ENCODE measurements around the gene EHMT1. TPM values are rescaled to one million over a fixed set of nuclear protein-coding genes. Genes with fewer than 3 reads are reported as not detected.

The EHMT1 gene
- total and polyA plus RNA-seq, 9 of the 15 experiments (the other 6 are each of a cell fraction or from before 2014, with no cell fraction given), result 2.2 to 76.0 (median 36.4) TPM

GRCh38 chr9:137578518-137579258 lies 40.1 kb upstream of the EHMT1 start, which contains the start of gene DPH7 (continued):
- TF ChIP-seq RNF219 (CRISPR knock-in tag; IDR thresholded peaks at IDR 0.05), result no peak
- TF ChIP-seq, protein P1, sequence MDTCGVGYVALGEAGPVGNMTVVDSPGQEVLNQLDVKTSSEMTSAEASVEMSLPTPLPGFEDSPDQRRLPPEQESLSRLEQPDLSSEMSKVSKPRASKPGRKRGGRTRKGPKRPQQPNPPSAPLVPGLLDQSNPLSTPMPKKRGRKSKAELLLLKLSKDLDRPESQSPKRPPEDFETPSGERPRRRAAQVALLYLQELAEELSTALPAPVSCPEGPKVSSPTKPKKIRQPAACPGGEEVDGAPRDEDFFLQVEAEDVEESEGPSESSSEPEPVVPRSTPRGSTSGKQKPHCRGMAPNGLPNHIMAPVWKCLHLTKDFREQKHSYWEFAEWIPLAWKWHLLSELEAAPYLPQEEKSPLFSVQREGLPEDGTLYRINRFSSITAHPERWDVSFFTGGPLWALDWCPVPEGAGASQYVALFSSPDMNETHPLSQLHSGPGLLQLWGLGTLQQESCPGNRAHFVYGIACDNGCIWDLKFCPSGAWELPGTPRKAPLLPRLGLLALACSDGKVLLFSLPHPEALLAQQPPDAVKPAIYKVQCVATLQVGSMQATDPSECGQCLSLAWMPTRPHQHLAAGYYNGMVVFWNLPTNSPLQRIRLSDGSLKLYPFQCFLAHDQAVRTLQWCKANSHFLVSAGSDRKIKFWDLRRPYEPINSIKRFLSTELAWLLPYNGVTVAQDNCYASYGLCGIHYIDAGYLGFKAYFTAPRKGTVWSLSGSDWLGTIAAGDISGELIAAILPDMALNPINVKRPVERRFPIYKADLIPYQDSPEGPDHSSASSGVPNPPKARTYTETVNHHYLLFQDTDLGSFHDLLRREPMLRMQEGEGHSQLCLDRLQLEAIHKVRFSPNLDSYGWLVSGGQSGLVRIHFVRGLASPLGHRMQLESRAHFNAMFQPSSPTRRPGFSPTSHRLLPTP (IDR thresholded peaks at IDR 0.05; ENCODE audit: borderline replicate concordance, extremely low read depth, insufficient read length), result no peak
- TF ChIP-seq ZKSCAN8 (CRISPR knock-in tag; IDR thresholded peaks at IDR 0.05), result no peak
- no peak for TF ChIP-seq MCM2 (IDR thresholded peaks at IDR 0.05; ENCODE audit: low read depth)
- no peak for TF ChIP-seq POU5F1 (IDR thresholded peaks at IDR 0.05; ENCODE audit: borderline replicate concordance, low read depth, low read length, partially characterized antibody)
- TF ChIP-seq ZNF785 (CRISPR knock-in tag; IDR thresholded peaks at IDR 0.05), result no peak
- TF ChIP-seq PML (IDR thresholded peaks at IDR 0.05; ENCODE audit: low read length), result peak; percentile 55
- TF ChIP-seq ZBED1 (IDR thresholded peaks at IDR 0.05), result no peak
- TF ChIP-seq, protein P2, sequence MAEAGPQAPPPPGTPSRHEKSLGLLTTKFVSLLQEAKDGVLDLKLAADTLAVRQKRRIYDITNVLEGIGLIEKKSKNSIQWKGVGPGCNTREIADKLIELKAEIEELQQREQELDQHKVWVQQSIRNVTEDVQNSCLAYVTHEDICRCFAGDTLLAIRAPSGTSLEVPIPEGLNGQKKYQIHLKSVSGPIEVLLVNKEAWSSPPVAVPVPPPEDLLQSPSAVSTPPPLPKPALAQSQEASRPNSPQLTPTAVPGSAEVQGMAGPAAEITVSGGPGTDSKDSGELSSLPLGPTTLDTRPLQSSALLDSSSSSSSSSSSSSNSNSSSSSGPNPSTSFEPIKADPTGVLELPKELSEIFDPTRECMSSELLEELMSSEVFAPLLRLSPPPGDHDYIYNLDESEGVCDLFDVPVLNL (CRISPR knock-in tag; IDR thresholded peaks at IDR 0.05; ENCODE audit: low read depth), result no peak
- TF ChIP-seq GABPB1 (CRISPR knock-in tag; IDR thresholded peaks at IDR 0.05), result peak; percentile 97
- no peak for TF ChIP-seq MECOM (CRISPR knock-in tag; IDR thresholded peaks at IDR 0.05)
- TF ChIP-seq SOX6 (IDR thresholded peaks at IDR 0.05), result peak; percentile 56; the same call in 1 of the 2 replicates
- TF ChIP-seq, protein P3, sequence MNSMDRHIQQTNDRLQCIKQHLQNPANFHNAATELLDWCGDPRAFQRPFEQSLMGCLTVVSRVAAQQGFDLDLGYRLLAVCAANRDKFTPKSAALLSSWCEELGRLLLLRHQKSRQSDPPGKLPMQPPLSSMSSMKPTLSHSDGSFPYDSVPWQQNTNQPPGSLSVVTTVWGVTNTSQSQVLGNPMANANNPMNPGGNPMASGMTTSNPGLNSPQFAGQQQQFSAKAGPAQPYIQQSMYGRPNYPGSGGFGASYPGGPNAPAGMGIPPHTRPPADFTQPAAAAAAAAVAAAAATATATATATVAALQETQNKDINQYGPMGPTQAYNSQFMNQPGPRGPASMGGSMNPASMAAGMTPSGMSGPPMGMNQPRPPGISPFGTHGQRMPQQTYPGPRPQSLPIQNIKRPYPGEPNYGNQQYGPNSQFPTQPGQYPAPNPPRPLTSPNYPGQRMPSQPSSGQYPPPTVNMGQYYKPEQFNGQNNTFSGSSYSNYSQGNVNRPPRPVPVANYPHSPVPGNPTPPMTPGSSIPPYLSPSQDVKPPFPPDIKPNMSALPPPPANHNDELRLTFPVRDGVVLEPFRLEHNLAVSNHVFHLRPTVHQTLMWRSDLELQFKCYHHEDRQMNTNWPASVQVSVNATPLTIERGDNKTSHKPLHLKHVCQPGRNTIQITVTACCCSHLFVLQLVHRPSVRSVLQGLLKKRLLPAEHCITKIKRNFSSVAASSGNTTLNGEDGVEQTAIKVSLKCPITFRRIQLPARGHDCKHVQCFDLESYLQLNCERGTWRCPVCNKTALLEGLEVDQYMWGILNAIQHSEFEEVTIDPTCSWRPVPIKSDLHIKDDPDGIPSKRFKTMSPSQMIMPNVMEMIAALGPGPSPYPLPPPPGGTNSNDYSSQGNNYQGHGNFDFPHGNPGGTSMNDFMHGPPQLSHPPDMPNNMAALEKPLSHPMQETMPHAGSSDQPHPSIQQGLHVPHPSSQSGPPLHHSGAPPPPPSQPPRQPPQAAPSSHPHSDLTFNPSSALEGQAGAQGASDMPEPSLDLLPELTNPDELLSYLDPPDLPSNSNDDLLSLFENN (IDR thresholded peaks at IDR 0.05; ENCODE audit: low read depth in 2 of 2, low read length in 2 of 2), result no peak
- no peak for TF ChIP-seq ZBTB8A (IDR thresholded peaks at IDR 0.05; ENCODE audit: partially characterized antibody)
- peak; percentile 21; the same call in 1 of the 2 replicates for TF ChIP-seq MXI1 (IDR thresholded peaks at IDR 0.05; ENCODE audit: low read depth, low read length)
- no peak for TF ChIP-seq SNAPC5 (CRISPR knock-in tag; IDR thresholded peaks at IDR 0.05)
- TF ChIP-seq ILK (tag; IDR thresholded peaks at IDR 0.05; ENCODE audit: borderline replicate concordance, low read depth), result no peak
